ENCODE data around the gene KCND2.

KCND2 gene

DNA sequence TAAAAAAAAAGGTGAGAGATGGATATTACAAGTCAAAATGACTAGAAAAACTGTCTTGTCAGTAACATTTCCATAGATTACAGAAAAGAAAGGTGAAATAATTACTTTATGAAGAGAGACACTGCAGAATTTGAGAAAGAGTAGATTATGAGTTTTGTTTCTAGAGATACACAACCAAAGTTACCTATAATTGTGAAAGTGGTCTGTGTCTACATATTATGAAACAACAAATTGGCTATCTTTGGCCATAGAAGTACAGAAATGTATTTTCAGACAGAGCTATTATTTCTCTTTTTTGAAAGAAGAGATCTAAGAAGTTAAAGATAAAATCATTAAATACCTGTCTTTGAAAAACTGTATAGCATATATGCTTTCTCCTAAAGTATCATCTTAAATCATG, 30.1 kb downstream of the KCND2 start:
- no peaks in the 10 kb centered on the region for H3K9me3 ChIP-seq (ENCODE audit: control insufficient read depth in 5 of 5, low read length in 5 of 5)
- H3K9ac ChIP-seq (ENCODE audit: low read length in 5 of 5): no peak overlapping the region
- H3K27me3 ChIP-seq (ENCODE audit: control insufficient read depth in 5 of 5, insufficient read depth in 4 of 5, low read length in 5 of 5): no peaks in the 10 kb centered on the region
- no peak overlapping the region for H3K27ac ChIP-seq (ENCODE audit: low read depth, low read length)
- no peak overlapping the region for H3K4me3 ChIP-seq (ENCODE audit: low read depth in 1 of 5, low read length in 5 of 5)
- H3K36me3 ChIP-seq (ENCODE audit: control insufficient read depth in 5 of 5, insufficient read depth in 5 of 5, low read length in 5 of 5): no peaks in the 10 kb centered on the region
- no peaks in the 10 kb centered on the region for H3K4me1 ChIP-seq (ENCODE audit: control insufficient read depth in 5 of 5, insufficient read depth in 5 of 5, low read length in 5 of 5)

DNA sequence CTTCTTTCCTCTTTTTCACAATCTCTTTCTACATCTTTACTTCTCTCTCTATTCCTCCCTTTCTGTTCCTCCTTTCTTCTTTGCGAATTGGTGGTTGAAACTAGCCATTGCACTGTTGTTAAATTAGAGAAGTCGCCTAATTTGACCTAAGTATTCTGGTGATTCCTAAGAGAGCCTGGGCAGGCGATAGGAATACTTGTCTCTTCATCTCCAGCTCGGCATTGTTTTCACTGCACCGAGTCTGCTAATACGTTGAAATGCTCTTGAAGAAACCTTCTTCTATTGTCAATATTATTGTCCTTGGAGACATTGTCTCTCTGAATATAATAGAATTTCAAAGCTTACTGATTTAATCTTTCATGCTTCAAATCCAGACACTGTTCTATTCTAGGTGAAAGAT, 31.7 kb downstream of the KCND2 start:
- Histone ChIP-seq H3K27me3 (ENCODE audit: control insufficient read depth in 5 of 5, insufficient read depth in 4 of 5, low read length in 5 of 5) (no peaks in the 10 kb centered on the region), H3K4me3 (ENCODE audit: low read depth in 1 of 5, low read length in 5 of 5) (no peak overlapping the region), H3K9me3 (ENCODE audit: control insufficient read depth in 5 of 5, low read length in 5 of 5) (no peaks in the 10 kb centered on the region), H3K9ac (ENCODE audit: low read length in 5 of 5) (no peak overlapping the region), H3K36me3 (ENCODE audit: control insufficient read depth in 5 of 5, insufficient read depth in 5 of 5, low read length in 5 of 5) (no peaks in the 10 kb centered on the region), H3K27ac (ENCODE audit: low read depth, low read length) (no peak overlapping the region), H3K4me1 (ENCODE audit: control insufficient read depth in 5 of 5, insufficient read depth in 5 of 5, low read length in 5 of 5) (no peaks in the 10 kb centered on the region)

DNA sequence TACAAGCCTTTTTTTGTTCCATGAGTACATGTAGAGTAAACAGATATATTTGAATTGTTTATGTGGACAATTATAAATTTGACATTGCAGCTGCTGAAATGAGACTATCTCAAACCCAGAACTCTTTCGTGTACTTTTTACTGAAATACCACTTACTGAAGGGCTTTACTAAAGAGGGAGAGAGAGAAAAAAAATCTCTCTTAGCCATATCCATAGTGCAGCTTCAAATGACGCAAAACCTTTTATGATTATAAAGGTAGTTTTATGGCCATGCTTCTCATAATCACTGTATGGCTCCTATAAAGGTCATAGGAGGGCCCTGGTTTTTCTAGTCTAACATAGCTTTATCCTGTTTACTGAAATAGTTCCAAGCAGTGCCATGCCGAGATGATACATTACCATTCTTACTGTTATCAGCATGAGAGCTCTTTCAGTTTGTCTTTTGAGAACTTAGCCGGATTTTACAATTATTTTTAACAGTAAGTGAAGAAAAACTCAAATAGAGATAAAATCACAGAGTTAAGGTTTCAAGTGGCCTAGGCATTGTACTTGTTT, 35.1 kb downstream of the KCND2 start:
- no peak overlapping the region for H3K9ac ChIP-seq (ENCODE audit: low read length in 5 of 5)
- no peaks in the 10 kb centered on the region for H3K4me1 ChIP-seq (ENCODE audit: control insufficient read depth in 5 of 5, insufficient read depth in 5 of 5, low read length in 5 of 5)
- no peaks in the 10 kb centered on the region for H3K27me3 ChIP-seq (ENCODE audit: control insufficient read depth in 5 of 5, insufficient read depth in 4 of 5, low read length in 5 of 5)
- H3K36me3 ChIP-seq (ENCODE audit: control insufficient read depth in 5 of 5, insufficient read depth in 5 of 5, low read length in 5 of 5): no peaks in the 10 kb centered on the region
- no peak overlapping the region for H3K4me3 ChIP-seq (ENCODE audit: low read depth in 1 of 5, low read length in 5 of 5)
- H3K27ac ChIP-seq (ENCODE audit: low read depth, low read length): no peak overlapping the region
- no peaks in the 10 kb centered on the region for H3K9me3 ChIP-seq (ENCODE audit: control insufficient read depth in 5 of 5, low read length in 5 of 5)

DNA sequence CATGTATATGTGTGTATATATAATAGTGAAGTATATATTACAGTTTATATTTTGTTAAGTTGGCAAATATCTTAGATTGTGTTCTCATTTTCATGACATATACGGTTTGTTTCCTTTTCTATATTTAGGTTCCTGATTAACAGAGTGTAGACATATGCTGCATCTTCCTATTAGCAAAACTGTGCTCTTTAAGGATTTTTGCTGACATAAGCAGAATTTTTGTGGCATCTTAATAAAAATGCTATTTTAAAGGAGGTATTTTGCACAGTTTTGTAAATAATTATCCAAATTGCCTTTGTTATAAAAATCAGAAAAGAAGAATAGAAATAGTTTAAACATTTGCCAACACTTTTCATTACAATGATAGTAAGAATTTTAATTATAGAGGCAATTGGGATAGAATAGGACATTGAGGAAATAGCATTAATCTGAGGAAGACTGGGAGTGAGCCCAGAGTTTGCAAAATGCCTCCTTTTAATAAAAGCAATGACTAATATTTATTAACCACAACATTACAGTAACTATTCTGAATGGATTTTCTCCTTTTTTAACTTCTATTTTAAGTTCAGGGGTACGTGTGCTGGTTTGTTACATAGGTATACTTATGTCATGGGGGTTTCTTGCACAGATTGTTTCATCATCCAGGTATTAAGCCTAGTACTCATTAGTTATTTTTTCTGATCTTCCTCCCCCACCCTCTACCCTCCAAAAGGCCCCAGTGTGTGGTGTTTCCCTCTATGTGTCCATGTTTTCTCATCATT, 38.2 kb downstream of the KCND2 start:
- Histone ChIP-seq H3K4me1 (ENCODE audit: control insufficient read depth in 5 of 5, insufficient read depth in 5 of 5, low read length in 5 of 5) (no peaks in the 10 kb centered on the region), H3K27me3 (ENCODE audit: control insufficient read depth in 5 of 5, insufficient read depth in 4 of 5, low read length in 5 of 5) (no peaks in the 10 kb centered on the region), H3K9ac (ENCODE audit: low read length in 5 of 5) (no peak overlapping the region), H3K4me3 (ENCODE audit: low read depth in 1 of 5, low read length in 5 of 5) (no peak overlapping the region), H3K27ac (ENCODE audit: low read depth, low read length) (no peak overlapping the region), H3K9me3 (ENCODE audit: control insufficient read depth in 5 of 5, low read length in 5 of 5) (no peaks in the 10 kb centered on the region), H3K36me3 (ENCODE audit: control insufficient read depth in 5 of 5, insufficient read depth in 5 of 5, low read length in 5 of 5) (no peaks in the 10 kb centered on the region)

DNA sequence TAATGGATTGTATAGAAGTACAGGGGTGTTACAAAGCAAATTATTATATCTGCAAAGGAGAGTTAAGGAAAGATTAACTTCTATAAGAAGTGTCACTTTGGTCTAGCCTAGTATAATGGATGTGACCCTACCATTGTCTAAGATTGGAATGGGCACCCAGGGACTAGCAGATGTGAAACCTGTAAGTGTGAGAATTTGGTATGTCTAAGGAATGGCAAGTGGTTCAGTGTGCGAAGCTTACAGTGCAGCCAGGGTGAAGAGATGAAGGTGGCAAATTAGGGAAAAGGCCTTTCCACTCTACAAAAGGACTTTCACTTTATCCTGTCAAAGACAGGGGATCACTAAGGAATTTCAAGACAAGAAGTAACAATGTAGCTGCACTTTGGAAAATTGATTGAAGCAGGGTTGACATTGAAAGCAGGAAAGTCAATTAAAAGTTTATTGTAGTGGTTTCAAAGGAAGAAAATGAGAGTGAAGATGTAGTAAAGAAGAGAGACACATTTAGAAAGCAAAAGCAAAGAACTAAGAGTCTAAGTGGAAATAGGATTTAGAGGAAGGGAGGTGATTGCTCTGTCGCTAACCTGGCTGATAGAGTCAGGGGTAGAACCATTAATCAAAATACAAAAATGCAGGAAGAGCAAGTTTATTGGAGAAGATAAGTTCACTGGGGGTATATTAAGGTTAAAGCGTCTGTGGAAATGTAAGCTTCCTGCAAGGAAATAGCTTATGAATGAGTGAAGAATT, 47.4 kb downstream of the KCND2 start:
- Histone ChIP-seq H3K36me3 (ENCODE audit: control insufficient read depth in 5 of 5, insufficient read depth in 5 of 5, low read length in 5 of 5) (no peaks in the 10 kb centered on the region), H3K4me1 (ENCODE audit: control insufficient read depth in 5 of 5, insufficient read depth in 5 of 5, low read length in 5 of 5) (peaks cover 0 to 5% (median 0%) of the 10 kb centered on the region in 5 donors), H3K9me3 (ENCODE audit: control insufficient read depth in 5 of 5, low read length in 5 of 5) (no peaks in the 10 kb centered on the region), H3K27me3 (ENCODE audit: control insufficient read depth in 5 of 5, insufficient read depth in 4 of 5, low read length in 5 of 5) (no peaks in the 10 kb centered on the region), H3K27ac (ENCODE audit: low read depth, low read length) (no peak overlapping the region), H3K9ac (ENCODE audit: low read length in 5 of 5) (no peak overlapping the region), H3K4me3 (ENCODE audit: low read depth in 1 of 5, low read length in 5 of 5) (no peak overlapping the region)

DNA sequence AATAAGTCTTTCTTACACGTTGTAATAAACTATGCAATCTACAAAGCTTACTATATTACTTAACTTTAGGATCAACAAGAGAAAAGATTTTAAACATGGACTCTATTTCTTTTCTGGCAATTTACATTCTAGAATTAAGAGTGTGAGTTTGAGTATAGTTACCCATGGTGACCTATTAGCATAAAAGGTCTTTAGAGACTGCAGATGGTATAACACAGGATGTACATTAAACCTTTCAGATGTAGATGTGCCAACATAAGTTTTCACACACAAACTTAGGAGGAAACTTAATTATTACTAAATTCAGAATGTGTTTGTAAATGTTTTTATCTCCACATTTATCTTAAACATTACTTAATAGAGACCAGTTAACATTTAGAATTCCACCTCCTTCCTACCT, 54.1 kb downstream of the KCND2 start:
- Histone ChIP-seq H3K9me3 (ENCODE audit: control insufficient read depth in 5 of 5, low read length in 5 of 5) (no peaks in the 10 kb centered on the region), H3K4me3 (ENCODE audit: low read depth in 1 of 5, low read length in 5 of 5) (no peak overlapping the region), H3K36me3 (ENCODE audit: control insufficient read depth in 5 of 5, insufficient read depth in 5 of 5, low read length in 5 of 5) (no peaks in the 10 kb centered on the region), H3K27ac (ENCODE audit: low read depth, low read length) (no peak overlapping the region), H3K27me3 (ENCODE audit: control insufficient read depth in 5 of 5, insufficient read depth in 4 of 5, low read length in 5 of 5) (no peaks in the 10 kb centered on the region), H3K9ac (ENCODE audit: low read length in 5 of 5) (no peak overlapping the region), H3K4me1 (ENCODE audit: control insufficient read depth in 5 of 5, insufficient read depth in 5 of 5, low read length in 5 of 5) (no peaks in the 10 kb centered on the region)

DNA sequence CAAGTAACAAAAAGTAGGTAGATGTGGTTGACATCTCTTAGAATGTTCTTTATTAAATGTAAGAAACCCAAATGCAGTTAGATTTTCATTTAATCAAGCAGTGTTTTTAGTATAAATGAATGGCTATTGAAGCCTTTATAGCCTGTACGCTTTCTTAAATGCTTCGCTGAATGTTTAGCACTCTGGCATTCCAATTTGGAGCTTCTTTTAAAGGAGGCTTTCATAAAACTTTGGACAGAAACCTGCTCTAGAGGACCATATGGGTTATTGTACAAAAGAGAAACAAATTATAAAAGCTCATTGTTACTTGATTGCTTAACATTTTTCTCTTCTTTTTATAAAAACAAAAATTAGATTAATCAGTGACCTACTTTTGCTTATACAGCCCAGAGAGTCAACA, 59.5 kb downstream of the KCND2 start:
- Histone ChIP-seq H3K4me1 (ENCODE audit: control insufficient read depth in 5 of 5, insufficient read depth in 5 of 5, low read length in 5 of 5) (no peaks in the 10 kb centered on the region), H3K9me3 (ENCODE audit: control insufficient read depth in 5 of 5, low read length in 5 of 5) (no peaks in the 10 kb centered on the region), H3K27me3 (ENCODE audit: control insufficient read depth in 5 of 5, insufficient read depth in 4 of 5, low read length in 5 of 5) (no peaks in the 10 kb centered on the region), H3K36me3 (ENCODE audit: control insufficient read depth in 5 of 5, insufficient read depth in 5 of 5, low read length in 5 of 5) (no peaks in the 10 kb centered on the region), H3K27ac (ENCODE audit: low read depth, low read length) (no peak overlapping the region), H3K4me3 (ENCODE audit: low read depth in 1 of 5, low read length in 5 of 5) (no peak overlapping the region), H3K9ac (ENCODE audit: low read length in 5 of 5) (no peak overlapping the region)

DNA sequence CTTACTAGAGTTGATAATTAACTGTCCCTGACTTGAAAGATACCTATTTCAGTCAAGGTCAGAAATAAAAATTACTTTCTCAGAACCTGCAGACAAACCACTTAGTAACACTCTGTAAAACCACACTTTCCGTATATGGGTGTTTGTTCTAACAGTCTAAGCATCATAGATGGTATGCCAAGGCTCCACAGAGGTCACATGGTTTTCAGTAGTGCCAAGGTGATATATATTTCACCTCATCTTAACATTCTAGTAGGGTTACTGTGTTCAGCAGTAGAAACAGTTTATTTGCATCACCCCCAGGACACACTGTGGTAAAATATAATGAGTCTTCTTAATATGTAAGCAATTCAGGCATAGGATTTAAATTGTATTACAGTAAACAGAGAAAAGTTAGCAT, 61.5 kb downstream of the KCND2 start:
- no peaks in the 10 kb centered on the region for H3K27me3 ChIP-seq (ENCODE audit: control insufficient read depth in 5 of 5, insufficient read depth in 4 of 5, low read length in 5 of 5)
- H3K4me3 ChIP-seq (ENCODE audit: low read depth in 1 of 5, low read length in 5 of 5): no peak overlapping the region
- no peak overlapping the region for H3K9ac ChIP-seq (ENCODE audit: low read length in 5 of 5)

DNA sequence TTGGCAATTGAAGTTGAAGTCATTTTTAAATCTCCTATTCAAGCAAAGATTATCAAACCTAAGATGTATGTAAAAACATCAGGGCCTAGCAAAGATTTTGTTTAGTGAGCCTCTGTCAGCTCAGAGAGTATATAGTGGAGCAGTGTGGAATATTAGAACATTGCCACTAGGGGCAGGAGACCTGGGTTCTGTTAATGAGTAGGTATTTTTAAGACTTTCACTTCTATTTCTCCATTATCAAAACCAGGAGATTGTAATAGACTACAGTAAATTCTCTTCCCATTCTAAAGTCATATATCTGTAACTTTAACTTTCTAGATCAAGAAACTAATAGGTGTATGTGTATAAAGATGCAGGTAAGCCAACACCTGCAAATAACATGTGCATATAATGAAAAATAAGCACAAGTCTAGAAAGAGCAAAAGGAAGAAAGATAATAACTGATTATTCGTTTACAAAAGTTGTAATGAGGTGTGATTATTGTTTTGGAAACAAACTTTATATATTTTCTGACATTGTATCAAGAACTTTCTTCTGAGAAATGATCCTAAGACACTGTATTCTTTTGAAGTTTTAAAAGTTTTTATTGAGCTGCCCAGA, 64.4 kb downstream of the KCND2 start:
- H3K36me3 ChIP-seq (ENCODE audit: control insufficient read depth in 5 of 5, insufficient read depth in 5 of 5, low read length in 5 of 5): no peaks in the 10 kb centered on the region
- H3K4me1 ChIP-seq (ENCODE audit: control insufficient read depth in 5 of 5, insufficient read depth in 5 of 5, low read length in 5 of 5): no peaks in the 10 kb centered on the region
- H3K27ac ChIP-seq (ENCODE audit: low read depth, low read length): no peak overlapping the region
- no peaks in the 10 kb centered on the region for H3K9me3 ChIP-seq (ENCODE audit: control insufficient read depth in 5 of 5, low read length in 5 of 5)
- H3K4me3 ChIP-seq (ENCODE audit: low read depth in 1 of 5, low read length in 5 of 5): no peak overlapping the region
- no peaks in the 10 kb centered on the region for H3K27me3 ChIP-seq (ENCODE audit: control insufficient read depth in 5 of 5, insufficient read depth in 4 of 5, low read length in 5 of 5)
- H3K9ac ChIP-seq (ENCODE audit: low read length in 5 of 5): no peak overlapping the region

More for the DNA sequence above, 61.5 kb downstream of the KCND2 start:
- Histone ChIP-seq H3K36me3 (ENCODE audit: control insufficient read depth in 5 of 5, insufficient read depth in 5 of 5, low read length in 5 of 5) (no peaks in the 10 kb centered on the region), H3K27ac (ENCODE audit: low read depth, low read length) (no peak overlapping the region), H3K9me3 (ENCODE audit: control insufficient read depth in 5 of 5, low read length in 5 of 5) (no peaks in the 10 kb centered on the region), H3K4me1 (ENCODE audit: control insufficient read depth in 5 of 5, insufficient read depth in 5 of 5, low read length in 5 of 5) (no peaks in the 10 kb centered on the region)

DNA sequence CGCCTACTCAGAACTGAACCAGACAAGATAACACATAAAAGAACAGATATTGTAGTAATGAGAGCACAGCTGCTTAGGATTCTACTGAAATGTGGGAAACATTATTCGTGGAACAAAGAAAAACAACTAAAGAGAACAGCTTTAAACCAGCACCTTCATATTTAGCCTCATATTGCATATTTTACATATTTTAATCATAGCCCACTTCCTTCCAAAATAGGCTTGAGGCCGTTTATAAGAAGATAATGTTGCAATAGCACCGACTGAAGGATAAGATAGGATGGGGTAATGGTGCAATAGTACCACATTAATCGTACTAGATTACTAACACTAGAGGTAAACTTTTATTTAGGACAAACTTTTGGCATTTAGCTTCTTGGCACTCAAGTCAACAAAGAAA, 71.3 kb downstream of the KCND2 start:
- H3K4me1 ChIP-seq (ENCODE audit: control insufficient read depth in 5 of 5, insufficient read depth in 5 of 5, low read length in 5 of 5): no peaks in the 10 kb centered on the region
- no peak overlapping the region for H3K27ac ChIP-seq (ENCODE audit: low read depth, low read length)
- H3K27me3 ChIP-seq (ENCODE audit: control insufficient read depth in 5 of 5, insufficient read depth in 4 of 5, low read length in 5 of 5): no peaks in the 10 kb centered on the region
- no peak overlapping the region for H3K9ac ChIP-seq (ENCODE audit: low read length in 5 of 5)
- H3K4me3 ChIP-seq (ENCODE audit: low read depth in 1 of 5, low read length in 5 of 5): no peak overlapping the region
- H3K9me3 ChIP-seq (ENCODE audit: control insufficient read depth in 5 of 5, low read length in 5 of 5): no peaks in the 10 kb centered on the region
- no peaks in the 10 kb centered on the region for H3K36me3 ChIP-seq (ENCODE audit: control insufficient read depth in 5 of 5, insufficient read depth in 5 of 5, low read length in 5 of 5)
